Ovary (tissue), 9 donors: ENCODE data around the gene ENO1. TPM values are rescaled to one million over a fixed set of nuclear protein-coding genes. Genes with fewer than 3 reads are reported as not detected.

Source experiments
- DNase-seq, 5 donors: peaks; one replicate each; pipeline ENCODE4 v3.0.0-alpha.2; 2019 to 2020
- H3K27ac ChIP-seq, 2 donors: fragments of 200-600 bp; one replicate each; pipeline versions ENCODE4 v1.5.1 to v1.8.0; 2019 to 2022
- H3K27me3 ChIP-seq: fragments of 200-600 bp; one replicate; pipeline ENCODE4 v1.8.0; 2022
- H3K36me3 ChIP-seq: fragments of 200-600 bp; sonication (generic); one replicate; pipeline ENCODE4 v1.5.1; 2019
- H3K4me1 ChIP-seq: one replicate; pipeline ENCODE4 v1.8.1; 2013; ENCODE audit warnings: mild to moderate bottlenecking, moderate library complexity; ENCODE audit not compliant: insufficient read depth
- H3K4me3 ChIP-seq: fragments of 200-600 bp; sonication (generic); one replicate; pipeline ENCODE4 v1.5.1; 2017
- H3K9me3 ChIP-seq, 2 donors: fragments of 200-600 bp in 1 of 2; sonication (generic) in 1 of 2; one replicate each; pipeline versions ENCODE4 v1.5.1 to v1.8.1; 2013 to 2019; ENCODE audit warnings: mild to moderate bottlenecking in 1 of 2, moderate library complexity in 1 of 2
- CTCF ChIP-seq, 3 donors: fragments of 450-650 bp in 2 of 3; fragments of 200-600 bp in 1 of 3; IDR thresholded peaks; one replicate each; pipeline versions ENCODE4 v1.5.1 to v1.8.0; 2016 to 2022; ENCODE audit warnings: antibody characterized with exemption in 3 of 3, mild to moderate bottlenecking in 1 of 3
- EP300 ChIP-seq: sonication (generic); formaldehyde crosslinking; IDR thresholded peaks from one replicate; pipeline ENCODE4 v1.6.1; 2017; ENCODE audit warnings: antibody characterized with exemption
- POLR2A ChIP-seq: fragments of 450-650 bp; IDR thresholded peaks from one replicate; pipeline ENCODE4 v1.6.1; 2017; ENCODE audit warnings: antibody characterized with exemption, mild to moderate bottlenecking, moderate library complexity
- WGBS, 3 donors: extraction: QIAGEN DNeasy Blood & Tissue Kit in 1 of 3; methylation state at CpG; one replicate each; pipeline versions ENCODE4 v1.1.5 to v1.1.7; 2013 to 2017; 5-methylcytosine and 5-hydroxymethylcytosine counted together
- intact Hi-C, 4 donors: fragments of 100-400 bp; cut with DNase I; formaldehyde crosslinking; loops; one replicate each; pipeline versions ENCODE4 v1.11.0 to v1.15.1; 2022 to 2023
- polyA plus RNA-seq, 2 donors: library from polyadenylated mRNA; stranded (reverse); fragments of 200-250 nt in 1 of 2; fragments of 350-450 nt in 1 of 2; fragmentation: Illumina TruSeq in 1 of 2; extraction: RNeasy Lipid Tissue Mini Kit (QIAGEN cat#74804) in 1 of 2; gene quantifications; one replicate each; pipeline ENCODE4 v1.2.3, GENCODE V29; 2013 to 2014
- total RNA-seq, 7 donors: library from RNA; depleted of rRNA in 2 of 7; stranded (reverse); fragments of >200 nt in 2 of 7; fragmentation: NEBNext Ultra II Directional in 3 of 7; extraction: Animal tissue kit (Norgen Biotek cat#: 25700) in 3 of 7; gene quantifications; one replicate each; pipeline versions ENCODE4 v1.1.0 to v1.2.4, GENCODE V29; 2016 to 2023
- donor health status: DM: no; HTN: no; CAD: no; lungs with moderate emphysema.
- donor health status: DM: no; HTN: no; CAD: no.
- donor health status: Bipolar disorder and iron deficiency.
- donor health status: DM: yes; HTN: yes; CAD: no.
- donor health status: DM: no; HTN: no; CAD: no.
- donor health status: DM: yes; HTN: yes; CAD: no.

Gene ENO1
- total and polyA plus RNA-seq, 9 donors: 158 to 569 (median 404) TPM

GRCh38 chr1:8864713-8865344 is 13.7 kb downstream of the ENO1 start:
- H3K4me3 ChIP-seq: no peak overlapping the region
- 86 to 91% (median 87%) methylated on average over 6 of the region's 6 CpGs for WGBS, 3 donors
- TF ChIP-seq CTCF (IDR thresholded peaks at IDR 0.05) (no peak), EP300 (no peak), POLR2A (no peak)
- no peaks in the 10 kb centered on the region for H3K36me3 ChIP-seq
- no peaks in the 10 kb centered on the region for H3K9me3 ChIP-seq
- H3K27me3 ChIP-seq: no peaks in the 10 kb centered on the region
- intact Hi-C loops: loop anchor here in 1 of 4 donors (5.0 kb wide), 1 partner anchor 122 kb away; no protein-coding TSS in a partner anchor
- no peak overlapping the region for H3K27ac ChIP-seq
- H3K4me1 ChIP-seq: no peaks in the 10 kb centered on the region
- DNase-seq: no peak

GRCh38 chr1:8863794-8864233 is 14.7 kb downstream of the ENO1 start:
- WGBS, 3 donors: 88 to 94% (median 90%) methylated on average over 13 of the region's 13 CpGs
- TF ChIP-seq POLR2A: no peak
- TF ChIP-seq CTCF (IDR thresholded peaks at IDR 0.05): no peak
- TF ChIP-seq EP300: no peak

GRCh38 chr1:8863138-8863537 is 15.3 kb downstream of the ENO1 start:
- intact Hi-C loops: loop anchor here in 1 of 4 donors (5.0 kb wide), 1 partner anchor 124 kb away; no protein-coding TSS in a partner anchor
- WGBS, 3 donors: 83 to 88% (median 86%) methylated on average over 7 of the region's 7 CpGs

More at GRCh38 chr1:8863794-8864233, 14.7 kb downstream of the ENO1 start:
- no peak overlapping the region for H3K4me3 ChIP-seq
- H3K9me3 ChIP-seq: no peaks in the 10 kb centered on the region
- no peaks in the 10 kb centered on the region for H3K27me3 ChIP-seq
- no peak for DNase-seq
- no peaks in the 10 kb centered on the region for H3K36me3 ChIP-seq
- intact Hi-C loops: loop anchor here in 1 of 4 donors (5.0 kb wide), 1 partner anchor 123 kb away; no protein-coding TSS in a partner anchor
- H3K4me1 ChIP-seq: no peaks in the 10 kb centered on the region
- no peak overlapping the region for H3K27ac ChIP-seq

GRCh38 chr1:8862528-8862927 is 16.0 kb downstream of the ENO1 start:
- no peak overlapping the region for H3K27ac ChIP-seq
- 80 to 82% (median 80%) methylated on average over 4 of the region's 4 CpGs for WGBS, 3 donors

More at GRCh38 chr1:8863138-8863537, 15.3 kb downstream of the ENO1 start:
- Histone ChIP-seq H3K4me3 (no peak overlapping the region), H3K4me1 (no peaks in the 10 kb centered on the region), H3K27ac (no peak overlapping the region), H3K27me3 (no peaks in the 10 kb centered on the region), H3K9me3 (no peaks in the 10 kb centered on the region), H3K36me3 (no peaks in the 10 kb centered on the region)
- no peak for TF ChIP-seq CTCF (IDR thresholded peaks at IDR 0.05)
- TF ChIP-seq EP300: no peak
- TF ChIP-seq POLR2A: no peak
- no peak for DNase-seq

More at GRCh38 chr1:8862528-8862927, 16.0 kb downstream of the ENO1 start:
- DNase-seq: no peak
- intact Hi-C loops: loop anchor here in 1 of 4 donors (5.0 kb wide), 1 partner anchor 125 kb away; no protein-coding TSS in a partner anchor
- TF ChIP-seq EP300: no peak
- no peak for TF ChIP-seq CTCF (IDR thresholded peaks at IDR 0.05)
- no peak for TF ChIP-seq POLR2A
- no peaks in the 10 kb centered on the region for H3K36me3 ChIP-seq
- H3K27me3 ChIP-seq: no peaks in the 10 kb centered on the region
- no peaks in the 10 kb centered on the region for H3K9me3 ChIP-seq
- H3K4me3 ChIP-seq: no peak overlapping the region
- H3K4me1 ChIP-seq: no peaks in the 10 kb centered on the region
